ENCODE data around the gene SAP30.

Gene SAP30, protein sequence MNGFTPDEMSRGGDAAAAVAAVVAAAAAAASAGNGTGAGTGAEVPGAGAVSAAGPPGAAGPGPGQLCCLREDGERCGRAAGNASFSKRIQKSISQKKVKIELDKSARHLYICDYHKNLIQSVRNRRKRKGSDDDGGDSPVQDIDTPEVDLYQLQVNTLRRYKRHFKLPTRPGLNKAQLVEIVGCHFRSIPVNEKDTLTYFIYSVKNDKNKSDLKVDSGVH

DNA sequence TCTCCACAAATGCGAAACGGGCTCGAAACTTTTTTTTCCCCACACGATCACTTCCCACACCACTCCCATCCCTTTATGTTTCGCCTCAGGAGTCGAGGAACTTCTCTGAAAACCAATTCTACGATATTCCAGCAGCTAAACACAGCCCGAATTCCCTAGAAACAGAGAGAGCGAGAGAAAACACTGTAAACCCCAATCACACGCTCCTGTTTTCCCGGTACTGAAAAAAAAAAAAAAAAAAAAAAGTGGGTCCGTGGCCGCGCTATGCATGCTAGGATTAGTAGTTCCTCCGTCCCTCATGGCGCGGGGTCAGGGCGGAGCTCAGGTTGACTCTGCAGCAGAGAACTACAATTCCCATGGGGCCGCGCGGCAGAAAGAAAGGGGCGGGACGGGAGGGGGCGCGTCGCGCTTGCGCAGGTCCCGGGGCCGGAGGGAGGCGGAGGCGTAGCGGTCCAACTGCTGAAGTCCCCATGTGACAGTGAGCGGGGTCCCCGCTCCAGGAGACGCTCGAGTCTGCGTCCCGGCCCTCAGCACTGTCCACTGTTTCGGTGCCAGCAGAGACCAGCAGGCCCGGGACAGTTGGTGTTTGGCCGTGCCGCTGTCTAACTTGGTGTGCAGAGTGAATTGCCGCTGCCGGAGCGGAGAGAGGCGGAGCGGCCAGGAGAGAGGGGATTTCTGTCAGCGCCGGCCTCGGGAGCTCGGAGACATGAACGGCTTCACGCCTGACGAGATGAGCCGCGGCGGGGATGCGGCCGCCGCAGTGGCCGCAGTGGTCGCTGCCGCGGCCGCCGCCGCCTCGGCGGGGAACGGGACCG, at the start of gene SAP30:
TSS of gene SAP30 (plus strand) at position 478 of the 815 bp plus-strand sequence. CDS start at position 707, 229 bp downstream.
- H3K4me3 ChIP-seq (ENCODE audit: low read depth, low read length), result peak within 1 kb of the TSS; percentile 98
- DNase-seq (ENCODE audit: low read depth), result peak; percentile 98
- peak; percentile 66 for TF ChIP-seq MAX (IDR thresholded peaks at IDR 0.05; ENCODE audit: low read depth, low read length)
- peak; percentile 91 for TF ChIP-seq POLR2A (IDR thresholded peaks at IDR 0.05; ENCODE audit: extremely low read depth, insufficient read length)
- TF ChIP-seq MYC (IDR thresholded peaks at IDR 0.05; ENCODE audit: low read depth, low read length), result no peak
- TF ChIP-seq CTCF (IDR thresholded peaks at IDR 0.05; ENCODE audit: low read depth, low read length), result no peak

DNA sequence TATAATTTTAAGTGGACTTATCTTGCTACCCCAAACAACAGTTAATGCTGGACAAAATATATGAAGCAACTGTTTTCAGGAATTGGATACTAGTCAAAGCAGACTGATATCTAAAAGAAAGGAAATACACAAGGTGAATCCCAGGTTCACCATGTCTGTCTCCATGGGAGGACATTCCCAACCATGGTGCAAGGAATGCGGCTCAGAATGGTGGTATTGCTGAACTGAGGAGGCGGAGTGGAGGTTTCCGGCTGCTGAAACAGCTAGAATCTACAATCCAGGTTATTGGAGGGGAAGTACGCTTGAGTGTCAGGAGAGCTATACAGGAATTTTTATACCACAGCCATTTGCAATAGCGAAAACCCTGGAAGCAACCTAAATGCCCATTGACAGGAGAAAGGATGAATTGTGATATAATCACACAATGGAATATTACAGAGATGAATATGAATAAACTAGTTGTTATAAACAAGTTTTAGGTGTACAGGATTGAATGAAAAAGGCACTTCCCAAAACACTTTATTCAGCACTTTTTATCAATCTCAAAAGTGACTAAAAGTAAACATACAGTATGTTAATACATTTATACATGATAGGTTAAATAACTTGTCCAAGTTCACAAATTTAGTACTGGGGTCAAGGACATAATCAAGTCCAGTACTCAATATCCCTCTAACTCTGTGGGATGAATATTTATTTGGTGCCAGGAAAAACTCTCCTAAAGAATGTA, 45.6 kb upstream of the SAP30 start:
- no peak overlapping the region for H3K4me3 ChIP-seq (ENCODE audit: low read depth, low read length)
- DNase-seq (ENCODE audit: low read depth), result no peak
- TF ChIP-seq CTCF (IDR thresholded peaks at IDR 0.05; ENCODE audit: low read depth, low read length), result no peak
- TF ChIP-seq MYC (IDR thresholded peaks at IDR 0.05; ENCODE audit: low read depth, low read length), result no peak
- no peak for TF ChIP-seq POLR2A (IDR thresholded peaks at IDR 0.05; ENCODE audit: extremely low read depth, insufficient read length)
- no peak for TF ChIP-seq MAX (IDR thresholded peaks at IDR 0.05; ENCODE audit: low read depth, low read length)

DNA sequence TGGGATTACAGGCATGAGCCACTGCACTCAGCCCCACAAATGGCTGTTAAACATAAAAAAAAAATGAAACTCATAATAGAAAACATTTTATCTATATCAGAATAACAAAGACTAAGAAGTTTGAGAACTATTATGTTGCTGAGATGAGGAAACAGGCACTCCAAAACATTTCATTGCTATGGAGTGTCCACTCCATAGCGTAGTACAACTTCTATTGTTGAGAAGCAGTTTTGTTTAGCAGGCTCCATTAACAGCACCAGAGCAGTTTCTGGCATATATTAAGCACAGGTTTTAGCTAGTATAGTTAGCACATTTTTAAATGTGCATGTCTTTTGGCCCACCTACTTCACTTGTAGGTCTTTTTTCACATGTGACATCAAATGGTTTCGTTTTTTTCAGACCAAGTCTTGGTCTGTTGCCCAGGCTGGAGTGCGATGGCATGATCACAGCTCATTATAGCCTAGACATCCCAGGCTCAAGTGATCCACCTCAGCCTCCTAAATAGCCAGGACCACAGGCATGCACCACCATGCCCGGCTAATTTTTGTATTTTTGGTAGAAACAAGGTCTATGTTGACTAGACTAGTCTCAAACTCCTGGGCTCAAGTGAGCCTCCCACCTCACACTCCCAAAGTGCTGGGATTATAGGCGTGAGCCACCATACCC, 42.4 kb upstream of the SAP30 start:
- TF ChIP-seq CTCF (IDR thresholded peaks at IDR 0.05; ENCODE audit: low read depth, low read length), result no peak
- TF ChIP-seq MAX (IDR thresholded peaks at IDR 0.05; ENCODE audit: low read depth, low read length), result no peak
- no peak for TF ChIP-seq POLR2A (IDR thresholded peaks at IDR 0.05; ENCODE audit: extremely low read depth, insufficient read length)
- TF ChIP-seq MYC (IDR thresholded peaks at IDR 0.05; ENCODE audit: low read depth, low read length), result no peak
- H3K4me3 ChIP-seq (ENCODE audit: low read depth, low read length), result no peak overlapping the region
- no peak for DNase-seq (ENCODE audit: low read depth)

DNA sequence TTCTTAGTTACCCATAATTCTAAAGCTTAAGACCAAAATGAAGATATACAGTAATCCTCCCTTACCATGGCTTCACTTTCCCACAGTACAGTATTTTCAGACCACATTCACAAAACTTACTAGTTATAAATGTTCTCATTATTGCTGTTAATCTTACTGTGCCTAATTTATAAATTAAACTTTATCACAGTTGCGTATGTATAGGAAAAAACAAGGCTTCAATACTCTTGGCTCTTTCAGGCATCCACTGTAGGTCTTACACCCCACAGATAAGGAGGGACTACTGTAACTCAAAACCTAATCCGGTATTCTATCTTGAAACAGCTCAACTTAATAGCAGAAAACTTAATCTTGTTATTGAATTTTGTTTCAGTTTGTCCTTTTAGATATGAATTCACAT, 40.2 kb upstream of the SAP30 start:
- H3K4me3 ChIP-seq (ENCODE audit: low read depth, low read length), result peak overlapping the region; percentile 26
- DNase-seq (ENCODE audit: low read depth), result no peak
- TF ChIP-seq POLR2A (IDR thresholded peaks at IDR 0.05; ENCODE audit: extremely low read depth, insufficient read length) (no peak), MAX (IDR thresholded peaks at IDR 0.05; ENCODE audit: low read depth, low read length) (no peak), MYC (IDR thresholded peaks at IDR 0.05; ENCODE audit: low read depth, low read length) (no peak), CTCF (IDR thresholded peaks at IDR 0.05; ENCODE audit: low read depth, low read length) (no peak)

GRCh38 chr4:173332021-173332487, 38.7 kb upstream of the SAP30 start:
- H3K4me3 ChIP-seq (ENCODE audit: low read depth, low read length), result peak overlapping the region; percentile 99
- DNase-seq (ENCODE audit: low read depth), result peak; percentile 47
- TF ChIP-seq CTCF (IDR thresholded peaks at IDR 0.05; ENCODE audit: low read depth, low read length), result no peak
- TF ChIP-seq MYC (IDR thresholded peaks at IDR 0.05; ENCODE audit: low read depth, low read length), result no peak
- TF ChIP-seq POLR2A (IDR thresholded peaks at IDR 0.05; ENCODE audit: extremely low read depth, insufficient read length), result no peak
- TF ChIP-seq MAX (IDR thresholded peaks at IDR 0.05; ENCODE audit: low read depth, low read length), result no peak
